Progenitor cell of endocrine pancreas (in vitro differentiated cells): ENCODE data around the gene KRTAP3-2. TPM values are rescaled to one million over a fixed set of nuclear protein-coding genes. Genes with fewer than 3 reads are reported as not detected.

Source experiments
- DNase-seq: peaks from one replicate; pipeline ENCODE4 v3.0.0; 2021; ENCODE audit warnings: low spot score; ENCODE audit not compliant: unreplicated experiment
- H3K27ac Mint-ChIP-seq: 2 replicates; pipeline ENCODE4 v1.8.0; 2021; ENCODE audit warnings: mild to moderate bottlenecking, moderate library complexity, mixed read lengths
- H3K27me3 Mint-ChIP-seq: 2 replicates; pipeline ENCODE4 v1.8.0; 2021; ENCODE audit warnings: mixed read lengths
- H3K36me3 Mint-ChIP-seq: 2 replicates; pipeline ENCODE4 v1.8.0; 2022; ENCODE audit warnings: mixed read lengths; ENCODE audit not compliant: insufficient read depth
- H3K4me1 Mint-ChIP-seq: 2 replicates; pipeline ENCODE4 v1.8.0; 2021; ENCODE audit warnings: low read depth, mixed read lengths
- H3K4me3 Mint-ChIP-seq: 2 replicates; pipeline ENCODE4 v1.8.0; 2021; ENCODE audit warnings: low read depth, mild to moderate bottlenecking, moderate library complexity, mixed read lengths
- H3K9me3 Mint-ChIP-seq: 2 replicates; pipeline ENCODE4 v1.8.0; 2021; ENCODE audit warnings: low read depth, mixed read lengths
- CTCF ChIP-seq: fragments of 200-600 bp; sonication (generic); IDR thresholded peaks from one replicate; pipeline ENCODE4 v1.5.0; 2021; ENCODE audit warnings: antibody characterized with exemption, mild to moderate bottlenecking; ENCODE audit not compliant: unreplicated experiment
- total RNA-seq: library from RNA; stranded (reverse); gene quantifications from 2 replicates; pipeline ENCODE4 v1.2.1, GENCODE V29; 2021

The KRTAP3-2 gene
- total RNA-seq, 1 donor from 2014 or later, result not detected

GRCh38 chr17:41013606-41014005 is 13.9 kb upstream of the KRTAP3-2 start:
- TF ChIP-seq CTCF, result no peak

GRCh38 chr17:41013181-41013580 is 13.5 kb upstream of the KRTAP3-2 start:
- no peak overlapping the region for H3K27ac Mint-ChIP-seq
- no peak for TF ChIP-seq CTCF

More at GRCh38 chr17:41013606-41014005, 13.9 kb upstream of the KRTAP3-2 start:
- Mint-ChIP-seq H3K4me1 (peaks cover 17% of the 10 kb centered on the region), H3K27me3 (no peaks in the 10 kb centered on the region), H3K9me3 (no peaks in the 10 kb centered on the region), H3K27ac (no peak overlapping the region), H3K4me3 (no peak overlapping the region), H3K36me3 (no peaks in the 10 kb centered on the region)
- no peak for DNase-seq

GRCh38 chr17:41012326-41013120 is 12.8 kb upstream of the KRTAP3-2 start:
- Mint-ChIP-seq H3K4me1 (peaks cover 19% of the 10 kb centered on the region), H3K36me3 (no peaks in the 10 kb centered on the region), H3K9me3 (no peaks in the 10 kb centered on the region), H3K27me3 (no peaks in the 10 kb centered on the region), H3K27ac (no peak overlapping the region), H3K4me3 (no peak overlapping the region)
- no peak for TF ChIP-seq CTCF
- no peak for DNase-seq

More at GRCh38 chr17:41013181-41013580, 13.5 kb upstream of the KRTAP3-2 start:
- no peak for DNase-seq
- Mint-ChIP-seq H3K4me3 (no peak overlapping the region), H3K4me1 (peaks cover 19% of the 10 kb centered on the region), H3K36me3 (no peaks in the 10 kb centered on the region), H3K27me3 (no peaks in the 10 kb centered on the region), H3K9me3 (no peaks in the 10 kb centered on the region)

GRCh38 chr17:41010441-41010840 is 10.7 kb upstream of the KRTAP3-2 start:
- H3K27ac Mint-ChIP-seq, result no peak overlapping the region
- no peak for TF ChIP-seq CTCF
- DNase-seq, result no peak
- no peaks in the 10 kb centered on the region for H3K27me3 Mint-ChIP-seq
- H3K4me1 Mint-ChIP-seq, result peaks cover 15% of the 10 kb centered on the region
- no peaks in the 10 kb centered on the region for H3K36me3 Mint-ChIP-seq
- no peak overlapping the region for H3K4me3 Mint-ChIP-seq
- no peaks in the 10 kb centered on the region for H3K9me3 Mint-ChIP-seq

GRCh38 chr17:41009936-41010335 is 10.2 kb upstream of the KRTAP3-2 start:
- no peak overlapping the region for H3K27ac Mint-ChIP-seq
- no peaks in the 10 kb centered on the region for H3K9me3 Mint-ChIP-seq
- TF ChIP-seq CTCF, result no peak
- H3K36me3 Mint-ChIP-seq, result no peaks in the 10 kb centered on the region
- no peak overlapping the region for H3K4me3 Mint-ChIP-seq
- H3K4me1 Mint-ChIP-seq, result peaks cover 15% of the 10 kb centered on the region
- no peak for DNase-seq
- H3K27me3 Mint-ChIP-seq, result no peaks in the 10 kb centered on the region
